ENCODE data around the gene CCDC171.

GRCh38 chr9:15965246-15965745, 412.5 kb downstream of the CCDC171 start:
- TF ChIP-seq CTCF (IDR thresholded peaks at IDR 0.05): no peak
- TF ChIP-seq POLR2A (IDR thresholded peaks at IDR 0.05): no peak
